HT1080 (cell line): ENCODE data around the gene CYBRD1. TPM values are rescaled to one million over a fixed set of nuclear protein-coding genes. Genes with fewer than 3 reads are reported as not detected.
"Not testable (repeated sequence)": the region's sequence is repeated elsewhere in the genome, so short reads cannot be mapped to it uniquely, and the experiment has no call there.

Experiments
- DNase-seq: peaks from one replicate; pipeline ENCODE4 v3.0.0-alpha.2; 2015; ENCODE audit warnings: low read depth
- total RNA-seq: library from RNA; depleted of rRNA; stranded (reverse); fragments of >200 nt; shearing (Covaris generic); gene quantifications from 2 replicates; pipeline ENCODE4 v1.2.3, GENCODE V29; 2014

Gene CYBRD1
- total RNA-seq, 1 experiment from 2014 or later: 28.2 TPM

DNA sequence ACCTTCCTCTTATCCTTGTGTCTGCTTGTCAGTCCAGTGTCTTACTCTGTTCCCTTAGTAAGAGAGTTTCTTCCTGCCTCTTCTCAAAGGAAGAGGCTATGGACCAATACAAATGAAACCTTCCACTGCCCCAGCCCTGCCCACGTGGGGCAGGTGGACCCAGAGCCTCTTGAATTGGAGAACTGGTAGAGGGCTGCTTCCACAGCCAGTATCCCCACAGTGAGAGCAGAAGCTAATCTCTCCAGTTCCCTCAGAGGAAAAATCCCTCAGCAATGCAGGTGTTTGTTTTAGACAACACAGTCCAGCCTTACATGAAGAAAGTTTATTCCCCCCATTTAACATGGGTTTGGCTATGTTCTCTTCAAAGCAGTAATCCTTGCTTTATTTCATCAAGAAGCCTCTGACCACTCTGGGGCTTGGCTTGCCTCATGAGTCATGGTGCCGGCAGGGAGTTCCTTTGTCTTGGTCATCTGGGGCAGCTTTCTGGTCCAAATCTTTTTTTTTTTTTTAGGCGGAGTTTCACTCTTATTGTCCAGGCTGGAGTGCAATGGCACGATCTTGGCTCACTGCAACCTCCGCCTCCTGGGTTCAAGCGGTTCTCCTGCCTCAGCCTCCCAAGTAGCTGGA, 6.5 kb upstream of the CYBRD1 start:
- peak; percentile 78 for DNase-seq

DNA sequence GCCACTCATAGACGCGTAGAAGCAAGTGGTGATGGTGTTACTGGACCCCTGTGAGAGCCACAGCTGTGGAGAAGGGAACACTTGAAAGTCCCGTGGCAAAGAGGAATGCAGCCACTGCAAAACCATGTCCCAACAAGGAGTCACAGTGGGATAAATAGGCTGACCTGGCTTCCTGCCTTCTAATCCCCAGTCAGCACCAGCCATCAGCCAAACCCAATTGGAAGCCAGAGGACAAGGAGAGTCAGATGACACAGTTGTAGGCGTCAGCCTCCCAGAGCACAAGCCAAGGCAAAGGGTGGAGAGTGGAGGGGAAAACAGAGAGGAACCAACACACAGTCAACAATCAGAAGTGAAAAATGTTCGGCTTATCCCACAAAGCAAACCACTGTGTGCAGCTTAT, 5.5 kb upstream of the CYBRD1 start:
- no peak for DNase-seq

DNA sequence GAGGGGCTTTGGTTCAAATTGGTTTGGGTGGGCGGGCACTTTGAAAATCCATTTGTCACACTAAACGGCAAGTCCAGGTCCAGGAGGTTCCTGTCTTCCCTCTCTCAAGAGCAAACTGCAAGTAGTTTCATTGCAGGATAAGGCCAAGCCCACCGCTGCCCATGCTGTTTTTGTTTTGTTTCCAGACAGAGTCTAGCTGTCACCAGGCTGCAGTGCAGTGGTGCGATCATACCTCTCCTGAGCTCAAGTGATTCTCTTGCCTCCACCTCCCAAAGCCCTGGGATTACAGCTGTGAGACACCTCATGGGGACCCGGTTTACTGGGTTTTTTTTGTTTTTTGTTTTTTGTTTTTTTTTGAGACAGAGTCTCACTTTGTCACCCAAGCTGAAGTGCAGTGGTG, 1.8 kb upstream of the CYBRD1 start:
- DNase-seq: no peak

DNA sequence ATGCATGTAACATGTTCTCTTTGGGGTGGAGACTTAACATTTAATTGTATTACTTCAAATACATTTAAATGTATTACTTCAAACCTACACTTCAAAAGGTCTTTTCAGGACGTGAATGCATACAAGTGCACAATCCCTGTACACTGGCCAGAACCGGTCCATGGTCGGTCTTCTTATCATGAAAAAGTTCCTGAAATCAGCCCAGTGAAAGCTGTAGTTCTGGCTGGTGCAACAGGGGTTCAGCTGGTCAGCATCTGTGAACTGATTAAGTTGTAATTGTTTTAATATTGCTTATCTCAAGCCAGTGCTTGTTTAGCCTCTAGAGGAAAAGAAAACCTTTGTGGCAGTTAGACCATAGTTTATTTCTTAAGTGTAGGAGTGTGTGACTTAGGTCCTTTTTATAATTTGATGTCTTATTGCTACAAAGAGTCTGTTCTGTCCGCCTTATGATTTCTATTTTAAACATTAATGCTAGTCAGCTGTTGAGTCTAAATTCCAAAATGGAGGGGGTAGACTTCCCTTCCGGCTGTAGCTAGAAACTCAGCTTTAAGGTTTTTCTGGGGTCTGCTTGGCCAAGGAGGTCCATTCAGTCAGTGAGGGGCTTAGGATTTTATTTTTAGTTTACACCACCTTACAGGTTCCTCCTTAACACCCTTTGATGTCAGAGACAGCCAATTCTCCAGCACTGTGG, 768 bp upstream of the CYBRD1 start:
- no peak for DNase-seq

DNA sequence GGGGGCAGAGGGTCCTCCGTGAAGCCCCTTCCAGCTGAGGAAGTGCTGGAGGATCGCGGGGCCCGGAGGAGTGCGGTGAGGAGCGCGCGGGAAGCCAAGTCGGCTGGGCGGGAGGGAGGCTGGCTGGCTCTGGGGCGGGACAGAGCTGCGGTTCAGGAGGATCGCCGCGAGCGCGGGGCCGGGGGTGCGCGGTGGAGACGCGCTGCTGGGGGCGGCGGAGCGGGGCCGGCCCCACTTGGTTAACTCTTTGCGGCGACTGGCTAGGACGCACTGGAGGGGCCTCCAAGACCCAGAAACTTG, 464 bp downstream of the CYBRD1 start:
- DNase-seq: no peak

DNA sequence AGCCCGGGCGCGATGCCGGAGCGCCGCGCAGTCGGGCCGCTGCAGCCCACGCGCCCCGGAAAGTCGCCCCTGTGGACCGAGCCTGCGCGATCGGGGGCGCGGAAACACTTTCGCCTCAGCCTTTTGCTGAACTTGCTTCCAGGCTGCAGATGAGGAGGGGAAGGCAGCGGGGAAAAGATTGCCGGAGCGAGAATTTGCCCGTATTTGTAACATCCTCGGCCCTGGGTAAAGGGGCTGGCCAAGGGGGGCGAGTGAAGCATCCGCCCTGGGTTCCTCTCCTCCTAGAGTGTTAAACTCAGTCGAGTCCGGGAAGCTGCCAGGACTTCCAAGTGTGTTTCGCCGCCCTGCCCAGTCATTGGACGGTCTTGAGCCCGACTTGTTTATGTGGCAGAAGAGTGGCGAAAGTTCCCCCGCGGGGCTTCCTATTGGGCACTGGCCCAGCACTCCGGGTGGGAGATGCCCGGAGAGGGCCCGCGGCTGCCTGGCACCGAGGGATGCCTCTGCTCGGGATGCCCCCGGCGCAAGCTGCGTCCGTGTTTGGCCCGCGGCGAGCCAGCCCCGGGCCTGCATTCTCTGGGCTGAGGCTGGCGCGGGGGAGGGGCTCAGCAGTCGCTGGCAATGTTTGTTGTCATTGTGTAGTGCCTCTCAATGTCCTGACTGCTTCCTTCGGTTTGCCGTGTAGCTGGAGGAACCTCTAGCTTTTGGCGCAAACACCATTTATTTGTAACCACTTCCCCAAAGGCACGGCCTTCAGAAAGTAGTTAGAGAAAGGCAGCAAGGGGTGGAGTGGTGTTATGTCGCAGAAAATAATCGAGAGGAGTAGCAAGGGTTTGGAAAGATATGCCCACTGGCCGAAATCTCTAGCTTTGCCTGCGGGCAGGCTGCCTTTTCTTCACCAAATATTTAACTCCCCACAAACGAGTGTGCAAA, 1.1 kb downstream of the CYBRD1 start:
- peak; percentile 71 for DNase-seq

DNA sequence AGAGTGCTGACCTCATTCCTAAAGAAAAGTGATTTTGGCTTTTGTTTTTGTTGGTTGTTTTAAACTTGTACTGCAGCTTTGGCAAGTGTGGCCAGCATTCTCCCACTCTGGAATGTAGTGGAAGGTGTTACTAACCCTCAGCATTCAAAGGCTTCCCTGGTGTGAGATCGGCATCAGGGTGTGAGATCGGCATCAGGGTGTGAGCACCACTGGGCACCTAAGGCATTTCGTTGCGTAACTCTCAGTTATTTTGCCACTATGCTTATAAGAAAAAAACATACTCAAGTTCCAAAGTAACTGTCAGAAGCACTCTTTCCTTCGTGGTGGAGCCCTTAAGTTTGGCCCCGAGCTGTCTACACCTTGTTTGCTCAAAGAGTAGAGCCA, 1.7 kb downstream of the CYBRD1 start:
- no peak for DNase-seq

DNA sequence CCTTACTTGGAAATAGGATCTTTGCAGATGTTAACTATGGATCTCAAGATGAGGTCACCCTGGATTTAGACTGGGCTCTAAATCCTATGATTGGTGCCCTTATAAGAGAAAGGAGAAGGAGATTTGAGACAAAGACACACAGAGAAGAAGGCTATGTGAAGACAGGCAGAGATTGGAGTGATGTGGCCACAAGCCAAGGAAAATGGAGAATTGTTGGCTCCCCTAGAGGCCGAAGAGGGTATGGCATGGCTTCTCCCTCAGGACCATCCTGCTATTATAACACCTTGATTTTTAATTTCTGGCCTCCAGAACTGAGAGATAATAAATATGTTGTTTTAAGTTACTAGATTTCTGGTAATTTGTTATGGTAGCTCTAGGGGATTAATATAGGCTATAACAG, 7.6 kb downstream of the CYBRD1 start:
- peak; percentile 29 for DNase-seq

DNA sequence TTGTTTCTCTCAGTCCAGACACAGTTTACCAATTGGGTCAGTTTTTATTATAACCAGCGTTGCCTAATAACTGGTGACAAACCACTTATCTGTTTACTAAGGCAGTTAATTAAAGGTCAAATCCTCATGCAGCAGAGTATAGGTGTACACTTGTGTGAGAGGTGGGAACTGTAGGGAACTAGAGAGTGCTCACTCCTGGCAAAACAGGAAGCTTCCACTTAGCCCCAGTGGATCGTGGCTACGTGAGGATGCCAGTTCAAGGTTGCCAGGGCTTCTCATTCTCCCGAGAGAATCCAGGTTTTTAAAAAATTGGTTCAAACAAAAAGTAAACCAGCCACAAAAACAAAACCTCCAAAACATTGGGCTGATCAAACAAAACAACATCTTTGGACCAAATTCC, 8.1 kb downstream of the CYBRD1 start:
- no peak for DNase-seq

DNA sequence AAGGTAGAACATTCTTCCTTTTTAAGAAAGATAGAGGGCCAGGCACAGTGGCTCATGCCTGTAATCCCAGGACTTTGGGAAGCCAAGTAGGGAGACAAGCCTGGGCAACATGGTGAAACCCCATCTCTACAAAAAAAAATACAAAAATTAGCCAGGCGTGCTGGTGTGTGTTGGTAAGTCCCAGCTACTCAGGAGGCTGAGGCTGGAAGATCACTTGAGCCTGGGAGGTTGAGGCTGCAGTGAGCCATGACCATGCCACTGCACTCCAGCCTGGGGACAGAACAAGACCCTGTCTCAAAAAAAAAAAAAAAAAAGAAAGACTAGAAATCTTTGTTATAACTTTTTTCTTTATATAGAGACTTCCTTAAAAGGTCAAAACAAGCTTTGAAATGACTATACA, 8.6 kb downstream of the CYBRD1 start:
- DNase-seq: not testable (repeated sequence)

DNA sequence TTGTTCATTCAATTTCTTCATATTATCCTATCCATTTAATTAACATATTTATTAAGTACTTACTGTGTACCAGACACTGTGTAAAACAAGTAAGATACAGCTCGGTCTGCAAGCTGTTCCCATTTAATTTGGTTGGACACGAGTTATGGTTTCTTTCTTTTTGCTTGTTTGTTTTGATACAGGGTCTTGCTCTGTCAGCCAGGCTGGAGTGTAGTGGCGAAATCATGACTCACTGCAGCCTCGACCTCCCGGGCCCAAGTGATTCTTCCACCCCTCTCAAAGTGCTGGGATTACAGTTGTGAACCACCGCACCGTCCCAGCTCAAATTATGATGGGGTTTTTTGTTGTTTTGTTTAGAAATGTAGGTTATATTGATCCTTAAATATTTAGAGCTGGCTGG, 9.0 kb downstream of the CYBRD1 start:
- peak; percentile 78 for DNase-seq

DNA sequence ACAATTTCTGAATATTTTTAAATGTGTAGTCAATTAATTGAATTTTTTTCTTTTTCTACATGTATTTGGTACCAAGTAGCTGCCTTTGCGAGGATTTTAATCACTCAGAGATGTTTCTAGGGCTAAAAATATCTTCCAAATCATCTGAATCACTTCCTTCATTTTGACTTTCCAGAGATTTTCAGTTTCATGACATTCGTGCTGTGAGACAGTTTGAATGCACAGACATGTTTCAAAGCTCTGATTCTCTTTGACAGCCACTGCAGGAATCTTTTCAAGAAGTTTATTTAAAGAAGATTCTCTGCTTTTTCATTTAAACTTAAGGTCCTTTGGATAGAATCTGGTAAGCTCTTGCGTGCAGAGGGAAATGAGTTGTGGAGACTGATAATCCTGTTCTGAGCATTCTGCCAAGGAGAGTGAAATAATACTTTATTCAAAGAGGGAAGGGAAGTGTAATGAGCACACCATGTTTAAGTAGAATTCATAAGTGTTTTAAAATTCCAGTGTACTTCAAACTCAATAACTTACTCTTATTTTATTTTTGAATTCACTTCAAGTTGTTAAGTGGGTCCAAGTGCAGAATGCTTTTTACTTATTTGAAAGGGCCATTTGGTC, 9.7 kb downstream of the CYBRD1 start:
- peak; percentile 29 for DNase-seq

DNA sequence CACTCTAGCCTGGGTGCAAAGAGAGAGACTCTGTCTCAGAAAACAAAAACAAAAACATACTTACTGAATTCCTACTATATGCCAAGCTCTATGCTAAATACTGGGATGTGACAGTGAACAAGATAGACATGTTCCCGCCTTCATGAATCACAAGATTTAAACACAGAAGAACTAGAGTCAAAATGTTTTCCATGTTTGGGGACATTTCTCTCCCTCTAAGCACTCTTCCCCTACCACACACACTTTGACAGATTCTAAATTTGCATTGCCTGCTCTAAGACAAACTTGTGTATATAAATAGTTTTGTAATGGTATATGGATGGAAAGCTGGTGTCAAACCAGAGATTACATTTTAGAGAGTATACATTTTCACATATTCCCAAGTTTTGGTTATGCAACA, 11.1 kb downstream of the CYBRD1 start:
- DNase-seq: no peak

DNA sequence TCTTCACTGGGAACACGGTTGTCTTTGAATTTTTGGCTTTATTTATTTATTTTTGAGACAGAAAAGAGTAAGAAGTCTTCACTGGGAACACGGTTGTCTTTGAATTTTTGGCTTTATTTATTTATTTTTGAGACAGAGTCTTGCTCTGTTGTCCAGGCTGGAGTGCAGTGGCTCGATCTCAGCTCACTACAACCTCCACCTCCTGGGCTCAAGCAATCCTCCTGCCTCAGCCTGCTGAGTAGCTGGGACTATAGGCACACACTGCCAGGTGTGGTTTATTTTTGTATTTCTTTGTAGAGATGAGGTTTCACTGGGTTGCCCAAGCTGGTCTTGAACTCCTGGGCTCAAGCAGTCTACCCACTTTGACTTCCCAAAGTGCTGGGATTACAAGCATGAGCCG, 13.3 kb downstream of the CYBRD1 start:
- not testable (repeated sequence) for DNase-seq

DNA sequence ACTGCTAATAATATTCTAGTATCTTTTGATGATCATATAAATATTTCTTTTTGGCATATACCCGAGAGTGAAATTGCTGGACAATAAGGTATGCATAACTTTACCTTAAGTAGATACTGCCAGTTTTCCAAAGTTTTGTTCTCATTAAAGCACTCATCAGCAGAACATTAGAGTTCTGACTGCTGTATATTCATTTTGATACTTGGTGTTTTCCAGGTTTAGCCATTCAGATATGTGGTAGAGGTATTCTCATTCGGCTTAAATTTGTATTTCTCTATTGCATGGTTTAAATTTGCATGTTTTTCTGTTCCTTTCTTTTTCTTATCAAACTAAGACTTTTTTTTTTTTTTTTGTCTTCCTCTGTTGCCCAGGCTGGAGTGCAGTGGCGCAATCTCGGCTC, 18.2 kb downstream of the CYBRD1 start:
- no peak for DNase-seq

DNA sequence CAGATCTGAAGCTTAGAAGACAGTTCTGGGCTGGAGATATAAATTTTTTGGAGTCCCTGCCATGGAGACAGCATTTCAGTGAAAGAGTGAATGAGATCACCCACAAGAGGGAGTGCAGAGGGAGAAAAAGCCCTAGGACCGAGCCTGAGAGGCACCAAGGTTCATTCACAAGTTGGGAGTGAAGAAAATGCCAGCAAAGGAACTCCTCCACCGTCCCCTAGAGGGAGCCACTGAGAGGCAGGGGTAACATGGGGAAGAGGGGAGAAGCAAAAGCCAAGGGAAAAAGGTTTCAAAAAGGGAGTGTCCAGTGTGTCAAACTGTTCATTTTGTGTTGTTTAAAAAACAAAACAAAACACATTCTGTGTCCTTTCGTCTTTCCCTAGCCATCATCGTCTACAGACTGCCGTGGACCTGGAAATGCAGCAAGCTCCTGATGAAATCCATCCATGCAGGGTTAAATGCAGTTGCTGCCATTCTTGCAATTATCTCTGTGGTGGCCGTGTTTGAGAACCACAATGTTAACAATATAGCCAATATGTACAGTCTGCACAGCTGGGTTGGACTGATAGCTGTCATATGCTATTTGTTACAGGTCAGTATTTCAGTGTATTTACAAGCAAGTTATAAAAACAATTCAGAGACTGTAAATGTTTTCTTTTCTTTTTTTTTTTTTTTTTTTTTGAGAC, 19.1 kb downstream of the CYBRD1 start:
- no peak for DNase-seq

DNA sequence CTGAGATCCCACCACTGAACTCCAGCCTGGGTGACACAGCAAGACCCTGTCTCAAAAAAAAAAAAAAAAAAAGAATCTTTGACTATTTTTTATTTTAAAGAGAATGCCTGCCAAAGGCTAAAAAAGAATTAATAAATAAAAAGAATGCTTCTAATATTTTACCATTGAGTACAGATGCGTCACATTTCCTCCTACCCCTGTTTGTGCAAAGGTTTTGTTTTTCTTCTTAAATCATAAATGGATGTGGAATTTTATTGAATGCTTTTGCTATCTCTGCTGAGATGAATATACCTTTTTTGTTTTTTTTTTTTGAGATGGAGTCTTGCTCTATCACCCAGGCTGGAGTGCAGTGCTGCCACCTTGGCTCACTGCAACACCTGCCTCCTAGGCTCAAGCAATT, 22.8 kb downstream of the CYBRD1 start:
- no peak for DNase-seq

DNA sequence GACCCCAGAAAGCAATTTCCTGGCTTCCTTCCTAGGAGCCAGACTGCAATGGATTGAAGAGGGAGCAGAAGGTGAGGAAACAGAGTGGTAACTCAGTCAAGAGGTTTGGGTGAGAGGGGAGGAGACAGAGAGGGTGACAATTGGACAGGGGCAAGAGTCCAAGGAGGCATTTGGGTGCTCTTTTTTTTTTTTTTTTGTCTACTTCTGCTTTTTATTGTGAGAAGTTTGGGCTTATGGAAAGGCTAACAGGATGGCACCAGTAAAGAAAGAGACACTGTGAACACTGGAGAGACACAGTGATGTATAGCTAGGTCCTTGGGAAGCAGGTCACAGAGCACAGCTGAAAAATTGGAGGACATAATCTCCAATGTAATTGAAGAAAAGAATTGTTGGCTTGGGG, 25.0 kb downstream of the CYBRD1 start:
- DNase-seq: no peak

DNA sequence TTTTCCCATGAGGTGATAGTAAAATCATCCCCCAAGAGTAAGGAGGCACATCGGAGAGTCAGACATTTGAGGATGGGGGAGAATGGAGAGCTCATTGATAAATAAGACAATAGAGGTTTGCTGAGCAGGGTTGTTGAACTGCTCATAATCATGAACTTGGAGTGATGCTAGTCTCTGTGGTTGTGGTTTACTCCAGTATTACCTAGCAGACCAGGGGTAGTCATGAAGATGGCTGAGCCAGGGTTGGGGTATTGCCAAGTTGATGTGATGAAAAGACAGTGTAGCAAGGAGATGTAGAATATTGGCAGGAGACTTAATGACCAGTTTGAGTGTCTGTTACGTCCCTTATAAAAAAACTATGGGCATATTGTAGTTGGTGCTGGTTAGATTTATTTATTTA, 25.4 kb downstream of the CYBRD1 start:
- no peak for DNase-seq

DNA sequence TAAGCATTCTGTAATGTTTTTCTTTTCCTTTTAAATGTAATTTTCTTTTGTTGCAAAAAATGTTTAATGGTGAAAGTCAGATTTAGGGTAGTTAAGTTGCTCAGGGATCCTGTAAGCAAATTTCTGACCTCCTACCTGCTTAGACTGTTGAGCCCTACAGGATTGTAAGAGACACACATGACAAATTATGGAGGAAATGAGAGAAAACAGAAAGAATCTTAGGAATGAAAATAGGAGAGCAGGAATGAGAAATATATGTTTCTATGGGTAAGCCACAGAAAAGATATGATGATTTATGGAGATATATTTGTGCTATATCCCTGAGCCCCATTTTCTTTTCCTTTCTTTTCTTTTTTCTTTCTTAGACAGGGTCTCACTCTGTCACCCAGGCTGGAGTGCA, 28.3 kb downstream of the CYBRD1 start:
- DNase-seq: no peak

DNA sequence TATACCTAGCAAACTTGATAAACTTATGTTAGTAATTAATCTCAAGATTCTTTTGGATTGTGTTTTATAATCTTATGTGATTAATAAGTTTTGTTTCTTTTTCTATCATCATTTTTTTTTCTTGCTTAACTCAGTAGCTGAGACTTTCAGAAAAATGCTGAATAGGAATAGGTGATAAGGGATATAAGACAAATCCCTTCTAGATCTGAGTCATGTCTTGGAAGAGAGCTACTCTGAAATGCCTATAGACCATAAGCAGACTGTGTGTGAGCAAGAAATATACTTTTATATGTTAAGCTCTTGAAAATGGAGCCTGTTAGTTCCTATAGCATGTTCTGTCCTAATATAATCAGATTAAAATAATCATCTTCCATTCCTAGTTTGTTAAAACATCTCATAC, 29.6 kb downstream of the CYBRD1 start:
- no peak for DNase-seq

DNA sequence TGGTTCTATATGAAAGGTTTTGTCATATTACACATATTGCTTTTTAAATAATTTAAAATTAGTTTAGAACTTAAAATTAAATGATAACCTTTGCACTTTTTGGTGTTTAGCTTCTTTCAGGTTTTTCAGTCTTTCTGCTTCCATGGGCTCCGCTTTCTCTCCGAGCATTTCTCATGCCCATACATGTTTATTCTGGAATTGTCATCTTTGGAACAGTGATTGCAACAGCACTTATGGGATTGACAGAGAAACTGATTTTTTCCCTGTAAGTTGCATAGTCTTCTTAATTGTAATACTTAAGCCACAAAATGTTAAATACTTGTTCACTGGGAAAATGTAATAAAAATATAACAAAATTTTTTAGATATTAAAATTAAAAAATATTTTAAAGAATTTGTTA, 31.0 kb downstream of the CYBRD1 start:
- DNase-seq: no peak
